GM18951 (cell line): ENCODE data around the gene STARD13.
"Not testable (repeated sequence)": the region's sequence is repeated elsewhere in the genome, so short reads cannot be mapped to it uniquely, and the experiment has no call there.

Source experiments
- POLR2A ChIP-seq: IDR thresholded peaks from 4 replicates; pipeline ENCODE4 v1.6.1; 2011; ENCODE audit warnings: mild to moderate bottlenecking; ENCODE audit not compliant: insufficient read length, insufficient read depth; ENCODE audit errors: extremely low read depth
- in situ Hi-C: fragments of 300-500 bp; cut with MboI; formaldehyde crosslinking; loops from one replicate; pipeline ENCODE4 v1.12.0; 2022; ENCODE audit warnings: low sequenced_read_pairs, mixed read lengths, inconsistent platforms; ENCODE audit not compliant: unreplicated experiment

STARD13 gene

DNA sequence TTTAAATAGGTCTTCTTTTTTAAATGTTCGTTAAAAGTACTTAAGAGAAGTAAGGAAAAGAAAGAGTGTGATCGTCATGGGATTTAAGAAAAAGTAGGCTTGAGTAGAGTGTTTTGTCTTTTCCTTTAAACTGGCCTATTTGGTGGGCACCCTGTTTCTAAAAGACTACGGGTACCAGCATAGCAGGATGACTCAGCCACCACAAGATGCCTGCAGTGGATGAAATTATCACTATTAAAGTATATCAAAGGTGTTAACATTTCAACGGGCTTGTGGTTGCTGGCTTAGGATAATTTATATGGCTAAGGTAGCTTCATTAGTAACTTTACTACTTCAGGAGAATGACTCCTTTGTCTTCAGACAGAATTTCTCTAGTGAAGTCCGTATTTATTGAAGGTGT is 112.6 kb downstream of the STARD13 start:
- in situ Hi-C loops, result no loop called here
- TF ChIP-seq POLR2A, result no peak

DNA sequence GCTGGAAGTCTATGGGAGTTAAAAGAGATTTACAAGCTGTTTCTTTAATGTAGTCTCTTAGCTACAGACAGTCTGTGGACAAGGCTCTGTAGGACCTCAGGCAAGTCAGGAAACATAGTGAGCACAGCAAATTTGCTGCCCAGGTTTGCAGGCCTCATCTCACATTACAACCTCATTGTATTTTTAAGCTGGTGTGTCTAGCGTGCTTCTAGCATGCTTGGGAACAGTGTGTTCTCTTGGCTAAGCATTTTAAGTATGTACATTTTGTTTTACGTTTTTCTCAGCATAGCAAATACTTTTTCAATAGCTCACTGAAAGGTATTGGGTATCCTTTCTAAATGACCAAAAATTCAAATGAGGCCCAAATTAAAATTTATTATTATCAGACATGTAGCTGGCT is 113.2 kb downstream of the STARD13 start:
- in situ Hi-C loops, result no loop called here
- no peak for TF ChIP-seq POLR2A

DNA sequence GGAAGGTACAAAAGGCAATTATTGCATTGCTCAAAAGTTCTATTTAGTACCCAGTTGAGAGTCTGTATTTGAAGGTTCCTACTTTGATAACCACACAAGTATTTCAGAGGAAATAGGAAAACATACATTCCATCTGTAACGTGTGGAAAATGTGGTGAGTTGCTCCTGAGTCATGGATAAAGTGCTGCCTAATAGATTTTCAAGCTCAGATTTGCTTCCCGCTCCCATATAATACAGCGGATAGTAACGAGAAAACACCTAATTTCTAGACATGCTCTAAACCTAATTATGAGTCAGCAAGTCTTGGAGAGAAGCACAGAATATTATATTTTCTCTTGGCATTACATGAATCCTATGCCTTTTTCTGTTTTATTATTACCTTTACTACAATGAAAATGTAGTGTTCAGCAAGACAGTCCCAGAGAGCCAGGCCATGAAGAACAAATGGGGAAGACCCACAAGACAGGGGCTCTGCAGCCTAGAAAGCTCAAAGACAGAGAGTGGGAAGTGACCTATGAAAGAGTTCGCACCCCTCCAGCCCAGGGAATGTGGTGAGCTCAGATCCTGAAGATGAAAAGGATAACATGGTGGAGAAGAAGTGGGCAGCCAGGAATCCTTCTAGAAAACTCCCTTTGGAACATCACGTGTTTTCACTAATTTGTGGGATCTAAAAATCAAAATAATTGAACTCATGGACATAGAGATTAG is 116.1 kb downstream of the STARD13 start:
- TF ChIP-seq POLR2A, result no peak
- in situ Hi-C loops, result no loop called here

DNA sequence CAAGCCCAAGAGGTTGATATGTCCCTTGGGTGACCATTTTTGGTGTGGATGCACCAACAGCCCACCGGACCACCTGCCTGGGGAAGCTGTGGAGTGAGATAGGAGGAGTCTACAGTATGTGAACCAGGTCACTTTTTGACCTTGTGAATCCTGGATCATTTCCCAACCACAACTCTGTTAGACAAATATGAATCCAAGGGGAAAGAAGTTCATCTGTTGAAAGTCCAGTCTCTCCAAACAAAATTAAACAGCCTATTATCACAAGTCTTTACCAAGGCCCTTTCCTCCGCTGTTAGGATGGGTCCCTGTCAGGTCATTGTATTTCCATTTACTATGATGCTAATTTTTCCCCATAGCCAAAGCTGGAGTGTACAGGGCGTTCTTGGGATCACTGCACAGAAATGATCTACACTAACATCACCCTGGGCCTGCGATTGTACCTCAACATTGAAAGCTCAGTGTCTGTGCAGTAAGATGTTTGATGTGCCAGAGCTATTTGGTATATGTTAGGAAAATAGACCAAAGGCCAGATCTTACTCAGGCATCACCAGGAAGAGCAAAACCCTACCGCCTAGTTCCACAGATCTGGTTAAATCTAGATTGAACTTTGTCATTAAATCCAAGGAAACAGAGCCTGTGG is 117.1 kb downstream of the STARD13 start:
- in situ Hi-C loops, result no loop called here
- TF ChIP-seq POLR2A, result no peak

DNA sequence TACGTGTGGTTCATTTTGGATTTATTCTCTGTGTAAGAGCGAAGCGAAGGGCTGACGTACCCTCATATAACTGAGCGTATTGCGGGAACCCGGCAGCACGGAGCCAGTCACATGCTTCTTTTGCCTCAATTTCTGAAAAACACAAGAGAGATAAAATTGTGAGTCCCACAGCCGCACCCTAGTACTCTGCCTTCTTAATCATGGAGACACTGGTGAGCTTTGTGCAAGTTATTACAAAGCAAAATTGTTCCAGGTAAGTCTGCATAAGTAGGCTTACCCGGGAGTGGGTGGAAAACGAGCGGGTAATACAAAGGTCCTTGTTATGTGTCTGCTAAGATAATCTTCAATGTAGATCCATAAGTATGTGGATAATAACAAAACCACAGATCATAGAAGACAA is 118.1 kb downstream of the STARD13 start:
- no peak for TF ChIP-seq POLR2A
- in situ Hi-C loops, result no loop called here

DNA sequence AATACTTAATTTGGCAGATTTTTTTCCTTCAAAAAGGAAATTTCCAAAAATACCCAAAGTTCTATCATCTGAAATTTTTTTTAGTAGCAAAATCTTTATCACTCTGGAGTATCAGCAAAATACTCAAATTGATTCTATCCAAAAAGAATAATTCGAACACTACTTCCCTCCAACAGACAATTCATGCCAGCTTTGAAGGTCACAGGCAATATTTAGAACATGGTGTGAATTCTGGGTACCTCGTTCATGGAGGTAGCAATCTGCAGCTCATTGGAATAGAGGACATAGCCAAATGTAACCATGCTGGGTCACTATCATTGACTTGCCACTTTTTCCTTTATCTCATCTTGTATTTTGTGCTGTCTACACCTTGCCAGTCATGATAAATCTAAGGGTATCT is 119.8 kb downstream of the STARD13 start:
- no peak for TF ChIP-seq POLR2A
- in situ Hi-C loops, result no loop called here

DNA sequence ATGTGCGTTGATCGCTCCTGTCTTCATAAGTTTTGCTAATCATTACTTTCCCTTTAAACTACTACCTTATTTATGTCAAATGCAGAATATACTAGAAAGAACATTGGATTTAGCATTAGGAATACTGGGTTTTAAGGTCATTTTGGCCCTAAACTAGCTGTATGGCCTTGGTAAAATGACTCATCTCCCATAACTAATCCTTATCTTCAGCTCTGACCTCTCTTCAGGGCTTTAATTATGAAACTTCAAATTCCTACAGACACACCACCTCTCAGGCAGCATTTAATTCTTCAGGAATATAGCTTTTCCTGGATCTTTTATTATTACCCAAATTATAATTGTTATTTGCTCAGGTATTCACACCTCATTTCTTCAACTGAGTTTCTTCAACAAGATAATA is 121.2 kb downstream of the STARD13 start:
- no peak for TF ChIP-seq POLR2A
- in situ Hi-C loops, result no loop called here

DNA sequence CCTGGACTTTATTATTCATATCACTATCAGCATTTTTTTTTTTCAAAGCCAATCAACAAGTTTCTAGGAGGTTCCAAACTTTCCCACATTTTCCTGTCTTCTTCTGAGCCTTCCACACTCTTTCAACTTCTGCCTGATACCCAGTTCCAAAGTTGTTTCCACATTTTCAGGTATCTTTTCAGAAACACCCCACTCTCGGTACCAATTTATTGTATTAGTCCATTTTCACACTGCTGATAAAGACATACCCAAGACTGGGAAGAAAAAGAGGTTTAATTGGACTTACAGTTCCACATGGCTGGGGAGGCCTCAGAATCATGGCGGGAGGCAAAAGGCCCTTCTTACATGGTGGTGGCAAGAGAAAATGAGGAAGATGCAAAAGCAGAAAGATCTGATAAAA is 122.8 kb downstream of the STARD13 start:
- in situ Hi-C loops, result not testable (repeated sequence)

DNA sequence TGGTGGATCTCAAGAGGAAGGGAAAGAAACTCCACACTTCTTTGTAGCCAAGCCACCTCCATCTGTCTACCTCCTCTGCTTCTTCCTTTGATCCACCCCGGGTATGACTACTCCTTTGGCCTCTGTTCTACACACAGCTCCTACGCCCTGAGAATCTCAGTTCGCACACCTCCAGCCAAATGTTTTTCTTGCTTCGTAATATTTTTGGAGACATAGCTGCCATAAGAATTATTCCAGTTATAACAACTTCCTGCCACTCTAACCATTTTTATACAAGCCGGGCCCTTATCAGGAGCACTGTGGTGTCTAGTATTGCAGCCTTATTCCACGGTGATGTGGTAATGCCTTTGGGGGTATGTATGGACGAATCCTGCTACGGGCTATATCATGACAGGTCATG is 126.7 kb downstream of the STARD13 start:
- no peak for TF ChIP-seq POLR2A
- in situ Hi-C loops, result no loop called here

DNA sequence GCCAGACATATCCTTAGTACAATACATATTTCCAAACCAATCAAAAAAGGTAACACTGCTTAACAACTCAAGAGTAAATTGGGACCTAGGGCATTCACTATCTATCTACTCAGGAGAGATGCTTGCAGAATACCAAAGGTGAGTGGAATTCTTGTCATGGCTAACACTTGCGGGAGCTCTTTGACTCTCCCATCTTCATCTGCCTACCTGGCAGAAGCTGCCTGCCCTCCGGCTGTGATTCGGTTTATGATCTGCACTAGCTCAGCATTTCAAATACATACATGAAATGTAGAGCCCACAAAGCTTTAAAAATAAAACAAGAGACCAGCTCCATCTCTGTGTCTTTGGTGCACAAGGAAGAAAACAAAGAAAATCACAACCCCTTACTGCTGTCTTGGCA is 127.3 kb downstream of the STARD13 start:
- TF ChIP-seq POLR2A, result no peak
- in situ Hi-C loops, result no loop called here

DNA sequence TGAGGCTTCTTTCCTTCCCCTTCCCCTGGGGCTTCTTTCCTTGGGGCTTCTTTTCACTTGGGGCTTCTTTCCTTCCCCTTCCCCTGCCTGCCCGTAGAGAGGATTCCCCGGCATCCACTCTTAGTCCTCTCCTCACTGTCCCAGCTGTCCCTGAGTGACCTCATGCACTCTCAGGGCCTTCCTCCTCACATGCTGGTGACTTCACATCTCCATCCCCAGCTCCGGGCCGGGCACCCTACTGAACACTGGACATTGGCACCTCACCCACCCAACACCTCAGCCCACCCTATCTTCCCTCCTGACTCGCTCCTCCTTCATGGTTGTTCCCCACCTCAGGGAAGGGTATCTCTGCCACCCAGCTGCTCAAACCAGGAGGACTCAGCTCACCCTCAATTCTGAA is 130.6 kb downstream of the STARD13 start:
- in situ Hi-C loops, result no loop called here
- TF ChIP-seq POLR2A, result no peak

DNA sequence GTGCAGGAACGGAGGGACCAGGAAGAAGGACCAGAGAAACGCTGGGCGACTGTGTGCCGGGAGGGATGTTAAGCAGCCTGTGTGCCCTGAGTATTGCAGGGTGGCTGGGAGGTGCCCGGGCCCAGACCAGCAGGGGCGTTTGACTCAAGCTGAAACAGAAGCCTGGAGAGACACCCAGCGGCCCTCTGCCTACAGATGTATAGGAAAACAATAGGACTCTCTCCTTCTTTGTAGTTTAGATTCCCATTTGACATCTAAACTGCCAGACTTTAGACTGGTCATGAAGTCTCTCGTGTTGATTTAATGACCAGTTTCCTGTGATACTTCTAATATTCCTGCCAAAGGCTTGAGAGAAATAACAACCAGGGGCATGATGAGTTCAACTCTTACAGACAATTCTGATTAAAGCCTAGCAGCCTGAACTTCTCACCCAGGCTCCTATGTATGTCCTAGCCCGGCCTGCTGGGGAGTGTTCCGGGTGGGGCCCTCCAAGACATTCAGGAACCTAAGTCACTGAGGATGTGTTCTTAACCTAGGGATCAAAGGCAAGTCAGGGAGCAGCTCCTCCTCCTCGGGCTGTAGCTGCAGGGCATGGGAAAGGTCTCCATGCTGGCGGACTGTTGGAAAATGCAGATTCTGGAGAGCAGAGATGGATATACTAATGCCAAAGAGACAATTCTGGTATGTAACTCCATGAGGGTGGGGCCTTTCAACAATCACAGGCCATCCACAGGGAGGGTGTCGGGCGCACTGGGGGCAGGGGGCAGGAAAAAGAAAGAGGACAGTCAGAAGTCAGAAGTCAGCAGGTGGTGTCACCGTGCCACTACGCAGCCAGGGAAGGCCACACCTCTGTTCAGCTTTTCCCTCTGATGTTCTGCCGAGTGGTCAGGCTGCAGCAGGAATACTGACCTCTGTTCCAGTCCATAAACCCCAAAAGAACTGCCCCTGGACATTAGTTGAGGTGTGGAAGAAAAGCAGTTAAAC is 131.8 kb downstream of the STARD13 start:
- in situ Hi-C loops, result no loop called here
- TF ChIP-seq POLR2A, result no peak

DNA sequence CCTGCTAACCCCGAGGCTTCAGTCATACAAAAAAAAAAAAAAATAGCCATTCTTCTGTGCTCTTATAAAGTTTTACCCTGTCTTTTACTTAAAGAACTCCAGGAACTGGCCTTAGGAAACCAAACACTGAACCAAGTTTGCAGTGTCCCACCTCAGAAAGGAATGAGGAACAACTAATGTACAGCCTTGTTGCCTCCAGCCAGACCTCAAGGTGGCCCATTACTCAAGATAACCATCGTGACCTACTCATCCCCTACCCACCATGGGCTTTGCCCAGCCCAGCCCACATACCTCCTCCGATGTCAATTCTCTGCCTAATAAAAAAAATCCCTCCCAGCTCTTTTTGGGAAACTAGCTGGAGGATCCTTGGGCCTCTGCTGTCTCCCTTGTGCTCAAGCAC is 133.2 kb downstream of the STARD13 start:
- TF ChIP-seq POLR2A, result no peak
- in situ Hi-C loops, result no loop called here
